ENCODE measurements around the gene QKI.

Gene QKI

DNA sequence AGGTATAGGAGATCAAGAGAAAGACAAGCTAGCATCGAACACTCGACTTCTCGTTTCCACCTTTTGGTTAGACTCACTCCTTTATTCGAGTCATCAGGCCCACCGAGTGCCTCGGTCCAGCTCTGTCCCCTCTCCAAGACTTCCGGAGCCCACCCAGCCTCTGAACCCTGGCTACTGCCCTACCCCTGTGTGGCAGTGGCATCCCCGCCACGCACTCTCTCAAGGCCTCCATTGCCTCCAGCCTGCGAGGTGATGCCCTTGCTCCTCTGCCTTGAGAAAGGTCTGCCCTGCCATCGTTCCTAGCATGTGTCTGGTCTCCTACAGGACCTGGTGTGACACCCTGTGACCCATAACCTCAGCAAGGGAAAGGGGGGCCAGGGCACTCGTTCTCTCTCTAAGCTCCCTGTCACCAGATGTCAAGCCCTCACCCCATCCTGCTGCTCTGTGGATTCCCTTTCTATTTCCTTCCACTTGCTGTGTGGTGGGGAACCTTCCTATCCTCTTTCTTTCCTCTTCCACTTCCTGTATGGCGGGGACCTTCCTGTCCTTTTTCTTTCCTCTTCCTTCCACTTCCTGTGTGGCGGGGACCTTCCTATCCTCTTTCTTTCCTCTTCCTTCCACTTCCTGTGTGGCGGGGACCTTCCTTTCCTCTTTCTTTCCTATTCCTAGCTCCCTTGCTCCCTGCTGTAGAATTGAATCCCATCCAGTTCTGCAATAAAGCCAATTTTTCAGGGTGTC lies 44.7 kb upstream of the QKI start:
- TF ChIP-seq, protein P1, sequence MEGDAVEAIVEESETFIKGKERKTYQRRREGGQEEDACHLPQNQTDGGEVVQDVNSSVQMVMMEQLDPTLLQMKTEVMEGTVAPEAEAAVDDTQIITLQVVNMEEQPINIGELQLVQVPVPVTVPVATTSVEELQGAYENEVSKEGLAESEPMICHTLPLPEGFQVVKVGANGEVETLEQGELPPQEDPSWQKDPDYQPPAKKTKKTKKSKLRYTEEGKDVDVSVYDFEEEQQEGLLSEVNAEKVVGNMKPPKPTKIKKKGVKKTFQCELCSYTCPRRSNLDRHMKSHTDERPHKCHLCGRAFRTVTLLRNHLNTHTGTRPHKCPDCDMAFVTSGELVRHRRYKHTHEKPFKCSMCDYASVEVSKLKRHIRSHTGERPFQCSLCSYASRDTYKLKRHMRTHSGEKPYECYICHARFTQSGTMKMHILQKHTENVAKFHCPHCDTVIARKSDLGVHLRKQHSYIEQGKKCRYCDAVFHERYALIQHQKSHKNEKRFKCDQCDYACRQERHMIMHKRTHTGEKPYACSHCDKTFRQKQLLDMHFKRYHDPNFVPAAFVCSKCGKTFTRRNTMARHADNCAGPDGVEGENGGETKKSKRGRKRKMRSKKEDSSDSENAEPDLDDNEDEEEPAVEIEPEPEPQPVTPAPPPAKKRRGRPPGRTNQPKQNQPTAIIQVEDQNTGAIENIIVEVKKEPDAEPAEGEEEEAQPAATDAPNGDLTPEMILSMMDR (IDR thresholded peaks at IDR 0.05; ENCODE audit: poor library complexity, severe bottlenecking), result no peak
- Histone ChIP-seq H3K36me3 (ENCODE audit: low read depth) (no peaks in the 10 kb centered on the region), H3K9me3 (ENCODE audit: severe bottlenecking) (no peaks in the 10 kb centered on the region), H3K27ac (ENCODE audit: poor library complexity, severe bottlenecking) (no peak overlapping the region), H3K4me3 (ENCODE audit: severe bottlenecking) (no peak overlapping the region), H3K4me1 (ENCODE audit: insufficient read depth, poor library complexity, severe bottlenecking) (no peaks in the 10 kb centered on the region), H3K27me3 (ENCODE audit: insufficient read depth, poor library complexity, severe bottlenecking) (no peaks in the 10 kb centered on the region)
- no peak for ATAC-seq (ENCODE audit: low read depth)
- DNase-seq (ENCODE audit: low spot score), result no peak

DNA sequence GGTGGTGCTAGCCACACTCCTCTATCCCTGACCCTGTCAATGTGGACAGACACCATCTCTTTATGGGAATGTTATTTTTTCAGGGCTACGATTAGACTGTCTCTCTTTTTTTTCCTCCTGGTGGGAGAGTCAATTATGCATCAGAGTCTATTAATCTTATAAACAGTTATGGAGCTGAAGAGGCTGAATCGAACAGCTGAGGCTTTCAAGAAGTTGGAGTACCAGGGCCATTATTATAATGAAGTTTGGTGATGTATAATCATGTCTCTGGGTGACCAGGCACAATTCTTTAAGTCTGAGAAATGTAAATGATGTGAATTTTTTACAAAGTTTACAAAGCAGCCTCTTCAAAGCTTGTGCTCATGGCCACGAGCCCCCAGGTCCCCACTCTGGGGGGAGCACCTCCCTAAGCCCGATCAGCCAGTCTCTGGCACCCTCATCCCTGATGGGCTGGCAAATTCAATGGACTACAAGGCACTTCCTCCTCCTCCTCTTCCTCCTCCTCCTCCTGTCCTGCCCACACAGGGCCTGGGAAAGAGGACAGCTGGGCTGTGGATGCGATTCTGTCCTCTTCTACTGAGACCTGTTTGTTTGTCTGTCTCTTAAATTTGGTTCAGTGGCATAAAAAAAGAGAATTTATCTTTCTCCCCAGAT lies 43.9 kb upstream of the QKI start:
- ATAC-seq (ENCODE audit: low read depth), result no peak

DNA sequence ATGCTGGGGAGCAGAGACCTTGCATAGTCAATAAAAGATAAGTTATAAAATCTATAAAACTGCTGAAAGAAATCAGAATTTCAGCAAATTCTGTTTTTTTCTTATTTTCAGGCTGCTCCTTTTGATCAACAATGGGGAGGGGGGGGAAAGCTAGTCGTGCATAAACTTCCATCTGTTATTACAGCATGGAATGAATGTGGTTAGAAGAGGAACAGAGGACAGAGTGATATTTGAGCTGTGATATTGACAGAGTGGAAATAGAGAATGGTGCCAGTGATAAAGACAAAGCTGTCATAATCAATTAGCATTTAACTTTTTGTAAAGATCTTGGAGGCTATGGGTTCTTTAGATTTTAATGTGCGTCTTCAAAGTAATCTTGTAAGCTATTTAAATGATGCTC lies 43.4 kb upstream of the QKI start:
- TF ChIP-seq, protein P1 (IDR thresholded peaks at IDR 0.05; ENCODE audit: poor library complexity, severe bottlenecking), result no peak

More for the DNA sequence above, 43.9 kb upstream of the QKI start:
- no peaks in the 10 kb centered on the region for H3K36me3 ChIP-seq (ENCODE audit: low read depth)
- H3K27me3 ChIP-seq (ENCODE audit: insufficient read depth, poor library complexity, severe bottlenecking), result no peaks in the 10 kb centered on the region
- no peaks in the 10 kb centered on the region for H3K4me1 ChIP-seq (ENCODE audit: insufficient read depth, poor library complexity, severe bottlenecking)
- no peak overlapping the region for H3K27ac ChIP-seq (ENCODE audit: poor library complexity, severe bottlenecking)
- no peak overlapping the region for H3K4me3 ChIP-seq (ENCODE audit: severe bottlenecking)
- TF ChIP-seq, protein P1 (IDR thresholded peaks at IDR 0.05; ENCODE audit: poor library complexity, severe bottlenecking), result no peak
- no peaks in the 10 kb centered on the region for H3K9me3 ChIP-seq (ENCODE audit: severe bottlenecking)
- no peak for DNase-seq (ENCODE audit: low spot score)

DNA sequence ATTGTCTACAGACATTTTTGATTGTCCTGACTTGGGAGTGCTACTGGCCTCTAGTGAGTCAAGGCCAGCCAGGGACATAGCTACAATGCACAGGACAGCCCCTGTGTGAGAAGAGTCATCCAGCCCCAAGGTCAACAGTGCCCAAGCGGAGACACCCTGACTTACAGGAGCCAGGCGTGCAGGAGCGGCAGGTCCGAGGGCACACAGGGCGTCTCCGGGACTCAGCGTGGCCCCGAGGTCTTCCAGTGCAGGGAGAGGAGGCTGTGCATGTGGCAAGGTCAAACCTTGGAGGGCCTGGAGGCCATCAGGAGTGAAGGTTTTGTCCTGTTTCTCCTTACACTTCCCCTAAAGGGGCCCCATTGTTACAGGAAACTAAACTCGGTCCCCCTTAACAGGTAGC lies 41.3 kb upstream of the QKI start:
- no peak for DNase-seq (ENCODE audit: low spot score)
- TF ChIP-seq, protein P1 (IDR thresholded peaks at IDR 0.05; ENCODE audit: poor library complexity, severe bottlenecking), result no peak

More for the DNA sequence above, 43.4 kb upstream of the QKI start:
- Histone ChIP-seq H3K4me3 (ENCODE audit: severe bottlenecking) (no peak overlapping the region), H3K27ac (ENCODE audit: poor library complexity, severe bottlenecking) (no peak overlapping the region), H3K4me1 (ENCODE audit: insufficient read depth, poor library complexity, severe bottlenecking) (no peaks in the 10 kb centered on the region), H3K27me3 (ENCODE audit: insufficient read depth, poor library complexity, severe bottlenecking) (no peaks in the 10 kb centered on the region), H3K36me3 (ENCODE audit: low read depth) (no peaks in the 10 kb centered on the region), H3K9me3 (ENCODE audit: severe bottlenecking) (no peaks in the 10 kb centered on the region)
- DNase-seq (ENCODE audit: low spot score), result no peak
- ATAC-seq (ENCODE audit: low read depth), result no peak

DNA sequence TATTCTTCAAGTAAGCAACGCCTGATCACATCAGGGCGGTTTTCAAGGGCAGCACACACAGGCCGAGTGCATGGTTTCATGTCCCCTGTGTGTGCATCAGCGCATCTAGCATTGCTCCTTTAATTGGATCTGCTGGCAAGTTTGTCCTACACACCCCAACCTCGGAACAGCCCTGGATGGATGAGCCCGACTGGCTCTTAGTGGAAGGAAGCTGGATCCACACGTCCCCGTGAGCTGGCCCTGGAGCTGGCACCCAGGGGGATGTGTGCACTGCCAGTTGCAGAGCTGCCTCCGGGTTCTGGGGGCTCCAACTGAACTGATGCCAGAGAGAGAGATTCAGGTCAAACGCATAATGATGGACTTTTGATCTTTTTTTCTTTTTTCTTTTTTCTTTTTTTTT lies 39.2 kb upstream of the QKI start:
- no peaks in the 10 kb centered on the region for H3K4me1 ChIP-seq (ENCODE audit: insufficient read depth, poor library complexity, severe bottlenecking)
- DNase-seq (ENCODE audit: low spot score), result no peak
- H3K36me3 ChIP-seq (ENCODE audit: low read depth), result no peaks in the 10 kb centered on the region
- no peaks in the 10 kb centered on the region for H3K9me3 ChIP-seq (ENCODE audit: severe bottlenecking)
- no peaks in the 10 kb centered on the region for H3K27me3 ChIP-seq (ENCODE audit: insufficient read depth, poor library complexity, severe bottlenecking)
- H3K4me3 ChIP-seq (ENCODE audit: severe bottlenecking), result no peak overlapping the region
- no peak overlapping the region for H3K27ac ChIP-seq (ENCODE audit: poor library complexity, severe bottlenecking)
- no peak for ATAC-seq (ENCODE audit: low read depth)
- TF ChIP-seq, protein P1 (IDR thresholded peaks at IDR 0.05; ENCODE audit: poor library complexity, severe bottlenecking), result no peak

More for the DNA sequence above, 41.3 kb upstream of the QKI start:
- ATAC-seq (ENCODE audit: low read depth), result no peak
- Histone ChIP-seq H3K27ac (ENCODE audit: poor library complexity, severe bottlenecking) (no peak overlapping the region), H3K27me3 (ENCODE audit: insufficient read depth, poor library complexity, severe bottlenecking) (no peaks in the 10 kb centered on the region), H3K4me1 (ENCODE audit: insufficient read depth, poor library complexity, severe bottlenecking) (no peaks in the 10 kb centered on the region), H3K4me3 (ENCODE audit: severe bottlenecking) (no peak overlapping the region), H3K36me3 (ENCODE audit: low read depth) (no peaks in the 10 kb centered on the region), H3K9me3 (ENCODE audit: severe bottlenecking) (no peaks in the 10 kb centered on the region)

Measured in RWPE2 (cell line).